ENCODE measurements around the gene RRP9. TPM values are rescaled to one million over a fixed set of nuclear protein-coding genes. Genes with fewer than 3 reads are reported as not detected.
"Not testable (repeated sequence)": the region's sequence is repeated elsewhere in the genome, so short reads cannot be mapped to it uniquely, and the experiment has no call there.

RRP9 gene
- total RNA-seq, 1 experiment from 2014 or later, result 49.9 TPM

DNA sequence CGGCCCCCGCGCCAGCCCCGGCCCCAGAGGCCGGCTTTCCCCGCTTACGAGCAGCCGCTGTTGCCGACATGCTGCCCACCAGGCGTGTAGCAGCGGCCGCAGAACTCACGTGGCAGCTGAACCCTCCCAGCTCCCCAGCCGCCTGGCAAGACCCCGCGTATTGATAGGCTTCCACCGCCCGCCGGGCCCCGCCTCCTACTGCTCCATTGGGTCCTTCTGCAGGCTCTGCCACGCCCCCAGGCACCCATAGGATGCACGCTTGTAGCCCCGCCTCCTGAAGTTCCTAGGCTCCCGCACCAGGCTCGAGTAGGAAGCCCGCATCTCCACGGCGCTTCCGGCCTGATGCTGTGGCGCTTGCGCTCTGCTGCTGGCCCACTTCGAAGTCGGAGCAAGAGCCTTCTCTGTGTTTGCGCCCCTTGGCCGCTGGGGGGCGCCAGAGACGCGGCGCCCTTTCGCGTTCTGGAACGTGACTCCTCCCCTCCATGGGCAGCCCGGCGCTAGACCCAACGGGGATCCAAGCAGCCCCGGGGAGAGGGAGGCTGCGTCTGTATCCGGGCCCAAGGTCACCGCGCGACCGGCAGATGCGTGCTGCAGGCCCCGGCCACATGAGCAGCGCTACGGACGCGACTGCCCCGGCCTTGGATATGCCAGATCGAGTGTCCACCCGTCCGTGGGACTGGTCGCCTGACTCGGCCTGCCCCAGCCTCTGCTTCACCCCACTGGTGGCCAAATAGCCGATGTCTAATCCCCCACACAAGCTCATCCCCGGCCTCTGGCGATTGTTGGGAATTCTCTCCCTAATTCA, at the start of gene RRP9, which contains the start of gene PARP3 (continued):
- TF ChIP-seq ZNF317 (CRISPR knock-in tag; IDR thresholded peaks at IDR 0.05; ENCODE audit: borderline replicate concordance, low read depth) (no peak), HMGA2 (CRISPR knock-in tag; IDR thresholded peaks at IDR 0.05) (no peak), TP53 (CRISPR knock-in tag; IDR thresholded peaks at IDR 0.05) (no peak), CREM (CRISPR knock-in tag; IDR thresholded peaks at IDR 0.05) (no peak; the same call in 1 of the 2 replicates), SMAD4 (CRISPR knock-in tag; IDR thresholded peaks at IDR 0.05) (no peak), OVOL2 (CRISPR knock-in tag; IDR thresholded peaks at IDR 0.05; ENCODE audit: borderline replicate concordance) (no peak), ETV6 (CRISPR knock-in tag; IDR thresholded peaks at IDR 0.05) (peak; percentile 94), GTF2I (CRISPR knock-in tag; conservative IDR thresholded peaks at IDR 0.05) (no peak), ZNF396 (CRISPR knock-in tag; IDR thresholded peaks at IDR 0.05; ENCODE audit: borderline replicate concordance) (no peak), GABPB1 (CRISPR knock-in tag; IDR thresholded peaks at IDR 0.05) (peak; percentile 82), GRHL2 (CRISPR knock-in tag; IDR thresholded peaks at IDR 0.05; ENCODE audit: insufficient replicate concordance, severe bottlenecking) (no peak), NR3C1 (CRISPR knock-in tag; conservative IDR thresholded peaks at IDR 0.05; ENCODE audit: low read depth) (no peak; the same call in 1 of the 2 replicates)
- TF ChIP-seq, protein P1, sequence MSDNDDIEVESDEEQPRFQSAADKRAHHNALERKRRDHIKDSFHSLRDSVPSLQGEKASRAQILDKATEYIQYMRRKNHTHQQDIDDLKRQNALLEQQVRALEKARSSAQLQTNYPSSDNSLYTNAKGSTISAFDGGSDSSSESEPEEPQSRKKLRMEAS (CRISPR knock-in tag; IDR thresholded peaks at IDR 0.05), result peak; percentile 94
- TF ChIP-seq, protein P2, sequence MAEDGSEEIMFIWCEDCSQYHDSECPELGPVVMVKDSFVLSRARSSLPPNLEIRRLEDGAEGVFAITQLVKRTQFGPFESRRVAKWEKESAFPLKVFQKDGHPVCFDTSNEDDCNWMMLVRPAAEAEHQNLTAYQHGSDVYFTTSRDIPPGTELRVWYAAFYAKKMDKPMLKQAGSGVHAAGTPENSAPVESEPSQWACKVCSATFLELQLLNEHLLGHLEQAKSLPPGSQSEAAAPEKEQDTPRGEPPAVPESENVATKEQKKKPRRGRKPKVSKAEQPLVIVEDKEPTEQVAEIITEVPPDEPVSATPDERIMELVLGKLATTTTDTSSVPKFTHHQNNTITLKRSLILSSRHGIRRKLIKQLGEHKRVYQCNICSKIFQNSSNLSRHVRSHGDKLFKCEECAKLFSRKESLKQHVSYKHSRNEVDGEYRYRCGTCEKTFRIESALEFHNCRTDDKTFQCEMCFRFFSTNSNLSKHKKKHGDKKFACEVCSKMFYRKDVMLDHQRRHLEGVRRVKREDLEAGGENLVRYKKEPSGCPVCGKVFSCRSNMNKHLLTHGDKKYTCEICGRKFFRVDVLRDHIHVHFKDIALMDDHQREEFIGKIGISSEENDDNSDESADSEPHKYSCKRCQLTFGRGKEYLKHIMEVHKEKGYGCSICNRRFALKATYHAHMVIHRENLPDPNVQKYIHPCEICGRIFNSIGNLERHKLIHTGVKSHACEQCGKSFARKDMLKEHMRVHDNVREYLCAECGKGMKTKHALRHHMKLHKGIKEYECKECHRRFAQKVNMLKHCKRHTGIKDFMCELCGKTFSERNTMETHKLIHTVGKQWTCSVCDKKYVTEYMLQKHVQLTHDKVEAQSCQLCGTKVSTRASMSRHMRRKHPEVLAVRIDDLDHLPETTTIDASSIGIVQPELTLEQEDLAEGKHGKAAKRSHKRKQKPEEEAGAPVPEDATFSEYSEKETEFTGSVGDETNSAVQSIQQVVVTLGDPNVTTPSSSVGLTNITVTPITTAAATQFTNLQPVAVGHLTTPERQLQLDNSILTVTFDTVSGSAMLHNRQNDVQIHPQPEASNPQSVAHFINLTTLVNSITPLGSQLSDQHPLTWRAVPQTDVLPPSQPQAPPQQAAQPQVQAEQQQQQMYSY (CRISPR knock-in tag; IDR thresholded peaks at IDR 0.05), result no peak
- TF ChIP-seq, protein P3, sequence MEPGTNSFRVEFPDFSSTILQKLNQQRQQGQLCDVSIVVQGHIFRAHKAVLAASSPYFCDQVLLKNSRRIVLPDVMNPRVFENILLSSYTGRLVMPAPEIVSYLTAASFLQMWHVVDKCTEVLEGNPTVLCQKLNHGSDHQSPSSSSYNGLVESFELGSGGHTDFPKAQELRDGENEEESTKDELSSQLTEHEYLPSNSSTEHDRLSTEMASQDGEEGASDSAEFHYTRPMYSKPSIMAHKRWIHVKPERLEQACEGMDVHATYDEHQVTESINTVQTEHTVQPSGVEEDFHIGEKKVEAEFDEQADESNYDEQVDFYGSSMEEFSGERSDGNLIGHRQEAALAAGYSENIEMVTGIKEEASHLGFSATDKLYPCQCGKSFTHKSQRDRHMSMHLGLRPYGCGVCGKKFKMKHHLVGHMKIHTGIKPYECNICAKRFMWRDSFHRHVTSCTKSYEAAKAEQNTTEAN (CRISPR knock-in tag; IDR thresholded peaks at IDR 0.05), result peak; percentile 48; the same call in 1 of the 2 replicates
- TF ChIP-seq, protein P4, sequence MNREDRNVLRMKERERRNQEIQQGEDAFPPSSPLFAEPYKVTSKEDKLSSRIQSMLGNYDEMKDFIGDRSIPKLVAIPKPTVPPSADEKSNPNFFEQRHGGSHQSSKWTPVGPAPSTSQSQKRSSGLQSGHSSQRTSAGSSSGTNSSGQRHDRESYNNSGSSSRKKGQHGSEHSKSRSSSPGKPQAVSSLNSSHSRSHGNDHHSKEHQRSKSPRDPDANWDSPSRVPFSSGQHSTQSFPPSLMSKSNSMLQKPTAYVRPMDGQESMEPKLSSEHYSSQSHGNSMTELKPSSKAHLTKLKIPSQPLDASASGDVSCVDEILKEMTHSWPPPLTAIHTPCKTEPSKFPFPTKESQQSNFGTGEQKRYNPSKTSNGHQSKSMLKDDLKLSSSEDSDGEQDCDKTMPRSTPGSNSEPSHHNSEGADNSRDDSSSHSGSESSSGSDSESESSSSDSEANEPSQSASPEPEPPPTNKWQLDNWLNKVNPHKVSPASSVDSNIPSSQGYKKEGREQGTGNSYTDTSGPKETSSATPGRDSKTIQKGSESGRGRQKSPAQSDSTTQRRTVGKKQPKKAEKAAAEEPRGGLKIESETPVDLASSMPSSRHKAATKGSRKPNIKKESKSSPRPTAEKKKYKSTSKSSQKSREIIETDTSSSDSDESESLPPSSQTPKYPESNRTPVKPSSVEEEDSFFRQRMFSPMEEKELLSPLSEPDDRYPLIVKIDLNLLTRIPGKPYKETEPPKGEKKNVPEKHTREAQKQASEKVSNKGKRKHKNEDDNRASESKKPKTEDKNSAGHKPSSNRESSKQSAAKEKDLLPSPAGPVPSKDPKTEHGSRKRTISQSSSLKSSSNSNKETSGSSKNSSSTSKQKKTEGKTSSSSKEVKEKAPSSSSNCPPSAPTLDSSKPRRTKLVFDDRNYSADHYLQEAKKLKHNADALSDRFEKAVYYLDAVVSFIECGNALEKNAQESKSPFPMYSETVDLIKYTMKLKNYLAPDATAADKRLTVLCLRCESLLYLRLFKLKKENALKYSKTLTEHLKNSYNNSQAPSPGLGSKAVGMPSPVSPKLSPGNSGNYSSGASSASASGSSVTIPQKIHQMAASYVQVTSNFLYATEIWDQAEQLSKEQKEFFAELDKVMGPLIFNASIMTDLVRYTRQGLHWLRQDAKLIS (CRISPR knock-in tag; IDR thresholded peaks at IDR 0.05; ENCODE audit: borderline replicate concordance), result peak; percentile 75

DNA sequence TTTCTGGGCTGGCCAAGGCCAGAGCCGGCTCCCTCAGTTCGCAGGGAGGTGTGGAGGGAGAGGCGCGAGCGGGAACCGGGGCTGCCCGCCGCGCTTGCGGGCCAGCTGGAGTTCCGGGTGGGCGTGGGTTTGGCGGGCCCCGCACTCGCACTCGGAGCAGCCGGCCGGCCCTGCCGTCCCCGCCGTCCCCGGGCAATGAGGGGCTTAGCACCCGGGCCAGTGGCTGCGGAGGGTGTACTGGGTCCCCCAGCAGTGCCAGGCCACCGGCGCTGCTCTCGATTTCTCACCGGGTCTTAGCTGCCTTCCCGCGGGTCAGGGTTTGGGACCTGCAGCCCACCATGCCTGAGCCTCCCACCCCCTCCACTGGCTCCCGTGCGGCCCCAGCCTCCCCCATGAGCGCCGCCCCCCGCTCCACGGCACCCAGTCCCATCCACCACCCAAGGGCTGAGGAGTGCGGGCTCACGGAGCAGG, 48.8 kb upstream of the RRP9 start:
- ChIA-PET CTCF (interaction anchor here (1.3 to 4.2 kb wide), 5 partner anchors 8 to 65 kb away, joined by 3 to 31 read pairs (median 11); partner anchors contain the start of genes ABHD14A, ABHD14B, ACY1 and PCBP4), POLR2A (interaction anchor here (1.3 kb wide), 2 partner anchors 22 to 48 kb away, joined by 4 to 5 read pairs; no protein-coding TSS in a partner anchor)
- H3K9me3 Mint-ChIP-seq; DNase-seq (ENCODE audit: low spot score); H3K27me3 Mint-ChIP-seq (ENCODE audit: low read depth); ATAC-seq; H3K27ac Mint-ChIP-seq; H3K4me3 Mint-ChIP-seq: not testable (repeated sequence)
- Mint-ChIP-seq H3K36me3 (peaks cover 43% of the 10 kb centered on the region), H3K4me1 (peaks cover 29% of the 10 kb centered on the region)
- TF ChIP-seq ZNF416 (CRISPR knock-in tag; IDR thresholded peaks at IDR 0.05) (peak; percentile 93), ZNF671 (CRISPR knock-in tag; IDR thresholded peaks at IDR 0.05) (peak; percentile 83; the same call in 1 of the 2 replicates)
- TF ChIP-seq, protein P5, sequence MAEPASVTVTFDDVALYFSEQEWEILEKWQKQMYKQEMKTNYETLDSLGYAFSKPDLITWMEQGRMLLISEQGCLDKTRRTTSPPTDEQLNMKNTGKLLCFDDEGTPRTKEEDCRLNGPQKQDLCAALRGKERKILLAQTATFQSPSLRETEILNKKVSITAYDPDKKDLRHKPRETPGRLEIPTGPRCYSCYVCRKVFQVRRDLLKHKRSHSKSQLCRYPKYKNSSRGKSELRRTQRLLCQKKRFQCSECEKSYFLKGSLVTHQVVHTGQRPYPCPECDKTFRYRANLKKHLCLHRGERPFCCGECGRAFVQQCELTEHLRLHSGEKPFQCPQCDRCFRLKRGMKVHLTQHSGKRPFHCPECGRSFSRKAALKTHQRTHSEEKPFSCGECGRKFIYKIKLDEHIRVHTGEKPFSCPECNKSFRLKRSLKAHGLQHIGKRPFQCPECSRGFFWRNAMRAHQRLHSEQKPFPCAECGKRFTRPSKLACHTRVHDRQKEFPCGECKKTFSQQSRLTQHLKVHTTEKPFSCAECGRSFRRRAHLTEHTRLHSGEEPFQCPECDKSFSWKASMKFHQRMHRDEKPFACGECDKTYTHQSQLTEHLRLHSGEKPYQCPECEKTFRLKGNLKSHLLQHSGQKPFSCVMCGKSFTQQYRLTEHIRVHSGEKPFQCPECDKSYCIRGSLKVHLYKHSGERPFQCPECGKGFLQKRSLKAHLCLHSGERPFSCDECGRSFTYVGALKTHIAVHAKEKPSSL (CRISPR knock-in tag; conservative IDR thresholded peaks at IDR 0.05), result peak; percentile 43; the same call in 1 of the 2 replicates

All from WTC11 (cell line).